Transverse colon (tissue), 4 donors: Measurements from ENCODE around the gene TPSG1. TPM values are rescaled to one million over a fixed set of nuclear protein-coding genes. Genes with fewer than 3 reads are reported as not detected.

Experiments
- DNase-seq: peaks from one replicate; pipeline ENCODE4 v3.0.0-alpha.2; 2019
- H3K27ac ChIP-seq, 4 donors: fragments of 200-600 bp; sonication (generic); 2 replicates each; pipeline ENCODE4 v1.5.1; 2016 to 2018; ENCODE audit warnings: inconsistent platforms in 4 of 4
- H3K27me3 ChIP-seq: fragments of 200-600 bp; sonication (generic); 2 replicates; pipeline ENCODE4 v1.5.1; 2017; ENCODE audit warnings: inconsistent platforms
- H3K36me3 ChIP-seq, 4 donors: fragments of 200-600 bp; sonication (generic); 2 replicates each; pipeline ENCODE4 v1.5.1; 2017 to 2019; ENCODE audit warnings: inconsistent platforms in 4 of 4
- H3K4me1 ChIP-seq, 4 donors: fragments of 200-600 bp; sonication (generic); 2 replicates each; pipeline ENCODE4 v1.5.1; 2017 to 2020; ENCODE audit warnings: inconsistent platforms in 4 of 4
- H3K4me3 ChIP-seq, 4 donors: fragments of 200-600 bp; sonication (generic); 1 replicate in 1 of 4; 2 replicates in 3 of 4; pipeline versions ENCODE4 v1.5.1 to v1.6.1; 2017 to 2019; ENCODE audit warnings: inconsistent platforms in 4 of 4
- H3K9me3 ChIP-seq, 2 donors: fragments of 200-600 bp; sonication (generic); 2 replicates each; pipeline ENCODE4 v1.5.1; 2017 to 2019; ENCODE audit warnings: inconsistent platforms in 2 of 2
- CTCF ChIP-seq, 5 experiments: fragments of 200-600 bp in 3 of 5; fragments of 450-650 bp in 2 of 5; sonication (generic) in 3 of 5; IDR thresholded peaks; 1 replicate in 2 of 5; 2 replicates in 3 of 5; pipeline ENCODE4 v1.5.1; 2016 to 2017; ENCODE audit warnings: antibody characterized with exemption in 5 of 5, inconsistent platforms in 3 of 5, mild to moderate bottlenecking in 2 of 5, moderate library complexity in 1 of 5
- EP300 ChIP-seq: sonication (generic); formaldehyde crosslinking; IDR thresholded peaks from one replicate; pipeline ENCODE4 v1.6.1; 2017; ENCODE audit warnings: antibody characterized with exemption, low read depth
- POLR2A ChIP-seq: fragments of 450-650 bp; IDR thresholded peaks from one replicate; pipeline ENCODE4 v1.6.1; 2016; ENCODE audit warnings: antibody characterized with exemption, mild to moderate bottlenecking, moderate library complexity
- POLR2AphosphoS5 ChIP-seq, 3 donors: sonication (generic); formaldehyde crosslinking; IDR thresholded peaks; one replicate each; pipeline ENCODE4 v1.6.1; 2016; ENCODE audit warnings: antibody characterized with exemption in 3 of 3
- WGBS, 2 donors: methylation state at CpG; one replicate each; pipeline ENCODE4 v1.1.5; 2018; ENCODE audit warnings: low coverage in 1 of 2; 5-methylcytosine and 5-hydroxymethylcytosine counted together
- in situ Hi-C, 4 donors: fragments of 200-750 bp; cut with MboI; loops; one replicate each; pipeline versions ENCODE4 v1.15.0 to v1.15.1; 2017; ENCODE audit warnings: low sequenced_read_pairs in 3 of 4, low pct_ligation_motif_present in 1 of 4, low pct_unique_long_range_greater_than_20kb in 1 of 4
- intact Hi-C: fragments of 100-400 bp; cut with DNase I; formaldehyde crosslinking; loops from one replicate; pipeline ENCODE4 v1.15.1; 2023; ENCODE audit warnings: low total_unique reads
- total RNA-seq, 4 donors: library from RNA; depleted of rRNA; stranded (reverse); fragments of >200 nt; gene quantifications; one replicate each; pipeline ENCODE4 v1.1.0, GENCODE V29; 2016

Gene TPSG1
- total RNA-seq, 4 donors from 2014 or later, result 20.9 to 41.0 (median 24.0) TPM; not detected in 1

- Histone ChIP-seq H3K4me1 (no peaks in the 10 kb centered on the region), H3K9me3 (no peaks in the 10 kb centered on the region), H3K36me3 (no peaks in the 10 kb centered on the region), H3K4me3 (no peak overlapping the region), H3K27ac (no peak overlapping the region), H3K27me3 (no peaks in the 10 kb centered on the region)
- intact Hi-C loops, result no loop called here
- no peak for TF ChIP-seq EP300
- TF ChIP-seq POLR2AphosphoS5 (IDR thresholded peaks at IDR 0.05), result no peak
- no peak for TF ChIP-seq POLR2A
- TF ChIP-seq CTCF (IDR thresholded peaks at IDR 0.05), result no peak
- no peak for DNase-seq
- WGBS, 2 donors, result 79 to 82% methylated on average over 7 to 32 of the region's 32 CpGs
- in situ Hi-C loops, result no loop called here
Observed at GRCh38 chr16:1216681-1217400, 8.2 kb downstream of the TPSG1 start.

GRCh38 chr16:1216296-1216619 is 8.8 kb downstream of the TPSG1 start:
- in situ Hi-C loops (no loop called here), intact Hi-C loops (no loop called here)
- Histone ChIP-seq H3K36me3 (no peaks in the 10 kb centered on the region), H3K9me3 (no peaks in the 10 kb centered on the region), H3K27ac (no peak overlapping the region), H3K27me3 (no peaks in the 10 kb centered on the region), H3K4me3 (no peak overlapping the region), H3K4me1 (no peaks in the 10 kb centered on the region)
- TF ChIP-seq EP300 (no peak), POLR2A (no peak), POLR2AphosphoS5 (IDR thresholded peaks at IDR 0.05) (no peak), CTCF (IDR thresholded peaks at IDR 0.05) (no peak)
- 43% methylated on average over 6 of the region's 12 CpGs; no CpG with 5 or more reads in 1 of the 2 donors for WGBS, 2 donors
- no peak for DNase-seq

GRCh38 chr16:1215574-1216295 is 9.3 kb downstream of the TPSG1 start:
- Histone ChIP-seq H3K27ac (no peak overlapping the region), H3K36me3 (no peaks in the 10 kb centered on the region), H3K4me3 (no peak overlapping the region), H3K27me3 (no peaks in the 10 kb centered on the region), H3K4me1 (no peaks in the 10 kb centered on the region), H3K9me3 (no peaks in the 10 kb centered on the region)
- TF ChIP-seq CTCF (IDR thresholded peaks at IDR 0.05), result no peak
- no peak for TF ChIP-seq POLR2A
- 73% methylated on average over 32 of the region's 32 CpGs; no CpG with 5 or more reads in 1 of the 2 donors for WGBS, 2 donors
- intact Hi-C loops, result no loop called here
- in situ Hi-C loops, result no loop called here
- no peak for DNase-seq

- H3K27me3 ChIP-seq, result no peaks in the 10 kb centered on the region
- no peaks in the 10 kb centered on the region for H3K4me1 ChIP-seq
- no peak overlapping the region for H3K27ac ChIP-seq
- DNase-seq, result no peak
- H3K4me3 ChIP-seq, result no peak overlapping the region
- no peaks in the 10 kb centered on the region for H3K36me3 ChIP-seq
- 71% methylated on average over 8 of the region's 16 CpGs; no CpG with 5 or more reads in 1 of the 2 donors for whole genome bisulfite sequencing, 2 donors
- intact Hi-C loops, result no loop called here
- H3K9me3 ChIP-seq, result no peaks in the 10 kb centered on the region
- in situ Hi-C loops, result no loop called here
- no peak for TF ChIP-seq POLR2A
- TF ChIP-seq EP300, result no peak
- TF ChIP-seq POLR2AphosphoS5 (IDR thresholded peaks at IDR 0.05), result no peak
- TF ChIP-seq CTCF (IDR thresholded peaks at IDR 0.05), result no peak
Observed at GRCh38 chr16:1214719-1215118, 10.3 kb downstream of the TPSG1 start.
